ENCODE measurements around the gene KCND3.

The KCND3 gene

GRCh38 chr1:111870181-111870580 is 119.3 kb downstream of the KCND3 start:
- no peak for TF ChIP-seq ZFX (IDR thresholded peaks at IDR 0.05)
- no peak for TF ChIP-seq CTCF (conservative IDR thresholded peaks at IDR 0.05)
- H3K27ac ChIP-seq, result no peak overlapping the region

- H3K27ac ChIP-seq, result no peak overlapping the region
- TF ChIP-seq CTCF (conservative IDR thresholded peaks at IDR 0.05) (no peak), ZFX (IDR thresholded peaks at IDR 0.05) (no peak)
Measured at GRCh38 chr1:111867868-111868440, 121.5 kb downstream of the KCND3 start.

GRCh38 chr1:111864862-111865261 is 124.6 kb downstream of the KCND3 start:
- no peak for TF ChIP-seq CTCF (conservative IDR thresholded peaks at IDR 0.05)
- TF ChIP-seq ZFX (IDR thresholded peaks at IDR 0.05), result no peak
- no peak overlapping the region for H3K27ac ChIP-seq

GRCh38 chr1:111863401-111863800 is 126.1 kb downstream of the KCND3 start:
- no peak for TF ChIP-seq CTCF (conservative IDR thresholded peaks at IDR 0.05)
- TF ChIP-seq ZFX (IDR thresholded peaks at IDR 0.05), result no peak
- H3K27ac ChIP-seq, result no peak overlapping the region

- no peak overlapping the region for H3K27ac ChIP-seq
- no peak for TF ChIP-seq CTCF (conservative IDR thresholded peaks at IDR 0.05)
- no peak for TF ChIP-seq ZFX (IDR thresholded peaks at IDR 0.05)
Measured at GRCh38 chr1:111862599-111862998, 126.9 kb downstream of the KCND3 start.

GRCh38 chr1:111861523-111861922 is 127.9 kb downstream of the KCND3 start:
- TF ChIP-seq CTCF (conservative IDR thresholded peaks at IDR 0.05), result no peak
- TF ChIP-seq ZFX (IDR thresholded peaks at IDR 0.05), result no peak
- H3K27ac ChIP-seq, result no peak overlapping the region

- TF ChIP-seq CTCF (conservative IDR thresholded peaks at IDR 0.05), result no peak
- TF ChIP-seq ZFX (IDR thresholded peaks at IDR 0.05), result no peak
- H3K27ac ChIP-seq, result no peak overlapping the region
Measured at GRCh38 chr1:111857194-111857651, 132.2 kb downstream of the KCND3 start.
